Esophagus muscularis mucosa (tissue), 4 donors: ENCODE measurements around the gene RNF144A. TPM values are rescaled to one million over a fixed set of nuclear protein-coding genes. Genes with fewer than 3 reads are reported as not detected.

Experiments used
- DNase-seq: peaks from one replicate; pipeline ENCODE4 v3.0.0-alpha.2; 2017; ENCODE audit errors: extremely low spot score
- H3K27ac ChIP-seq, 4 donors: fragments of 200-600 bp; sonication (generic); replicated peaks in 1 of 4; 1 replicate in 3 of 4; 2 replicates in 1 of 4; pipeline ENCODE4 v1.5.1; 2016 to 2019; ENCODE audit warnings: mild to moderate bottlenecking in 1 of 4
- H3K27me3 ChIP-seq, 4 donors: fragments of 200-600 bp; sonication (generic); one replicate each; pipeline versions ENCODE4 v1.5.1 to v1.6.0; 2016 to 2019
- H3K36me3 ChIP-seq, 4 donors: fragments of 200-600 bp; sonication (generic); one replicate each; pipeline ENCODE4 v1.5.1; 2016 to 2019
- H3K4me1 ChIP-seq, 4 donors: fragments of 200-600 bp; sonication (generic); one replicate each; pipeline ENCODE4 v1.5.1; 2016 to 2019
- H3K4me3 ChIP-seq, 4 donors: fragments of 200-600 bp; sonication (generic); 1 replicate in 2 of 4; 2 replicates in 2 of 4; pipeline ENCODE4 v1.5.1; 2016 to 2019; ENCODE audit warnings: mild to moderate bottlenecking in 4 of 4, moderate library complexity in 1 of 4
- H3K9me3 ChIP-seq, 4 donors: fragments of 200-600 bp; sonication (generic); 1 replicate in 3 of 4; 2 replicates in 1 of 4; pipeline ENCODE4 v1.5.1; 2016 to 2019
- EP300 ChIP-seq: sonication (generic); formaldehyde crosslinking; IDR thresholded peaks from one replicate; pipeline ENCODE4 v1.6.1; 2017; ENCODE audit warnings: antibody characterized with exemption
- POLR2A ChIP-seq: fragments of 450-650 bp; IDR thresholded peaks from one replicate; pipeline ENCODE4 v1.6.1; 2017; ENCODE audit warnings: antibody characterized with exemption, moderate library complexity, mild to moderate bottlenecking, low read depth
- POLR2AphosphoS5 ChIP-seq, 2 donors: sonication (generic); formaldehyde crosslinking; IDR thresholded peaks; one replicate each; pipeline ENCODE4 v1.6.1; 2017; ENCODE audit warnings: antibody characterized with exemption in 2 of 2
- WGBS: methylation state at CpG from one replicate; pipeline ENCODE4 v1.1.5; 2018; 5-methylcytosine and 5-hydroxymethylcytosine counted together
- intact Hi-C: fragments of 100-400 bp; cut with DNase I; formaldehyde crosslinking; loops from one replicate; pipeline ENCODE4 v1.15.1; 2023
- total RNA-seq, 4 donors: library from RNA; depleted of rRNA; stranded (reverse); fragments of >200 nt; gene quantifications; one replicate each; pipeline versions ENCODE4 v1.1.0 to v1.2.1, GENCODE V29; 2016
- TF ChIP-seq, protein P1 (sequence below), 3 experiments: fragments of 200-600 bp in 2 of 3; fragments of 450-650 bp in 1 of 3; sonication (generic) in 2 of 3; IDR thresholded peaks; one replicate each; pipeline ENCODE4 v1.5.1; 2017 to 2019; ENCODE audit warnings: antibody characterized with exemption in 3 of 3, mild to moderate bottlenecking in 2 of 3, moderate library complexity in 1 of 3

Gene RNF144A
- total RNA-seq, 4 donors from 2014 or later: 5.4 to 10.8 (median 8.8) TPM

DNA sequence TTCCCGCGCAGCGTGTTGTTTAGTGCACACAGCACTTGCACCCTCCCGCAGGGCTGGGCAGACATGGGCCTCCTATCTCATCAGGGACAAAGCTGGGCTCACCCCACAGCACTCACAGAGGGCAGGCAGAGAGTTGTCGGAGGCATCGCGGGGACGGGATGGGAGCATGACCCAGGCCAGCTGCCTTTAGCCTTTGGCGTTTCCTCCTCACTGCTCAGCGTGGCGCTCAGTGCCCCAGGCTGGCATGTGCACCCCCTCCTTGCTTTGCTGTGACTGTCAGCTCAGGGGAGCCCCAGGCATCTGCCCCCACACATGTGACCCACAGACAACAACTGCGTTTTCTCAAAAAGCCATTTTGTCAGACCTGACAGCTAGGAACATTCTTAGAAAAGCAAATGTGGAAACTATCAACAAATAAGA is 101.1 kb downstream of the RNF144A start:
- 91% methylated on average over 9 of the region's 12 CpGs for WGBS
- peak overlapping the region in 1 of 4 donors; percentile 5 for H3K27ac ChIP-seq
- H3K36me3 ChIP-seq: peaks cover 0 to 18% (median 12%) of the 10 kb centered on the region in 4 donors
- H3K4me3 ChIP-seq: no peak overlapping the region
- no peaks in the 10 kb centered on the region for H3K27me3 ChIP-seq
- peak; percentile 16 to 42 for TF ChIP-seq POLR2AphosphoS5 (IDR thresholded peaks at IDR 0.05)
- TF ChIP-seq, protein P1, sequence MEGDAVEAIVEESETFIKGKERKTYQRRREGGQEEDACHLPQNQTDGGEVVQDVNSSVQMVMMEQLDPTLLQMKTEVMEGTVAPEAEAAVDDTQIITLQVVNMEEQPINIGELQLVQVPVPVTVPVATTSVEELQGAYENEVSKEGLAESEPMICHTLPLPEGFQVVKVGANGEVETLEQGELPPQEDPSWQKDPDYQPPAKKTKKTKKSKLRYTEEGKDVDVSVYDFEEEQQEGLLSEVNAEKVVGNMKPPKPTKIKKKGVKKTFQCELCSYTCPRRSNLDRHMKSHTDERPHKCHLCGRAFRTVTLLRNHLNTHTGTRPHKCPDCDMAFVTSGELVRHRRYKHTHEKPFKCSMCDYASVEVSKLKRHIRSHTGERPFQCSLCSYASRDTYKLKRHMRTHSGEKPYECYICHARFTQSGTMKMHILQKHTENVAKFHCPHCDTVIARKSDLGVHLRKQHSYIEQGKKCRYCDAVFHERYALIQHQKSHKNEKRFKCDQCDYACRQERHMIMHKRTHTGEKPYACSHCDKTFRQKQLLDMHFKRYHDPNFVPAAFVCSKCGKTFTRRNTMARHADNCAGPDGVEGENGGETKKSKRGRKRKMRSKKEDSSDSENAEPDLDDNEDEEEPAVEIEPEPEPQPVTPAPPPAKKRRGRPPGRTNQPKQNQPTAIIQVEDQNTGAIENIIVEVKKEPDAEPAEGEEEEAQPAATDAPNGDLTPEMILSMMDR (IDR thresholded peaks at IDR 0.05): no peak
- intact Hi-C loops: no loop called here
- DNase-seq: no peak
- H3K9me3 ChIP-seq: no peaks in the 10 kb centered on the region
- peaks cover 53 to 68% (median 61%) of the 10 kb centered on the region in 4 donors for H3K4me1 ChIP-seq

DNA sequence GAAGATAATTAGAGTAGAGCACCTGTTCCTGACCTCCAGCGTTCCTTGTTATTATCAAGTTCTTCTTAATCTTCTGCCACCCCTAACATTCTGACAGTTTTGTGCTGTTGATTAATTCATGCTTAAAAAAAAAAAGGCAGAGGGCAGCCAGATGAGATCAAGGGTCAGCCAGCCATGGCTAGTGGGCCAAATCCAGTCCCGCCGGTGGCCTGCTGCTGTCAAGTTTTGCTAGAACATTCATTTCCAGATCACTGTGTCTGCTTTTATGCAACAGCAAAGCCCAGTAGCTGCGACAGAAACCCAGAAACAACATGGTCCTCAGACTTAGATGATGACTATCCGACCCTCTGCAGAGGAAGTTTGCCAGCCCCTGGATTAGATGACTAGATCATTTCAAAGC is 101.6 kb downstream of the RNF144A start:
- peaks cover 0 to 19% (median 13%) of the 10 kb centered on the region in 4 donors for H3K36me3 ChIP-seq
- intact Hi-C loops: no loop called here
- no peak overlapping the region for H3K4me3 ChIP-seq
- H3K27ac ChIP-seq: peak overlapping the region in 1 of 4 donors; percentile 5
- no peaks in the 10 kb centered on the region for H3K27me3 ChIP-seq
- TF ChIP-seq POLR2A (no peak), POLR2AphosphoS5 (IDR thresholded peaks at IDR 0.05) (no peak), EP300 (no peak)
- TF ChIP-seq, protein P1 (IDR thresholded peaks at IDR 0.05): no peak
- DNase-seq: no peak
- no peaks in the 10 kb centered on the region for H3K9me3 ChIP-seq
- peaks cover 52 to 70% (median 59%) of the 10 kb centered on the region in 4 donors for H3K4me1 ChIP-seq
- 86% methylated on average over 5 of the region's 5 CpGs for WGBS

DNA sequence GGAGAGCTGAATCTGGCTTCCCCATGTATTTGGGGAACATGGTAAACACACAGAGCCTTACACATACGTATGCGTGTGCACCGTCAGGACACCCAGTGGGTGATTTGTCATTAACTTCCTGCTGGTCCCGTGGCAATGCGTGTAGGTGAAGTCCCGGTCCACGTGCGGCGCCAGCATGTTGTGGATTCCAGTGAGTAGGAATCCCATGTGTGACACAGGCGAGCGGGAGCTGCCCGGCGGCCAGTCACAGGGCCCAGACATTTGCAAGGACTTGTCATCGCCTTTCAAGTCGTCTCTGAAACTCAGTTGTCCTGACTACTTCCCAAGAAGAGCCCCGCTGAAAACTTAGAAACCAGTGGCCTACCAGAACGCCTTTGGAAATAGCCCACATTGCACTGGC is 102.0 kb downstream of the RNF144A start:
- Histone ChIP-seq H3K36me3 (peaks cover 0 to 20% (median 14%) of the 10 kb centered on the region in 4 donors), H3K9me3 (no peaks in the 10 kb centered on the region), H3K27ac (no peak overlapping the region), H3K4me3 (no peak overlapping the region), H3K4me1 (peaks cover 49 to 67% (median 56%) of the 10 kb centered on the region in 4 donors), H3K27me3 (no peaks in the 10 kb centered on the region)
- 85% methylated on average over 8 of the region's 17 CpGs for WGBS
- no peak for DNase-seq
- TF ChIP-seq POLR2AphosphoS5 (IDR thresholded peaks at IDR 0.05): no peak
- no peak for TF ChIP-seq EP300
- TF ChIP-seq, protein P1 (IDR thresholded peaks at IDR 0.05): no peak
- TF ChIP-seq POLR2A: no peak
- intact Hi-C loops: no loop called here

DNA sequence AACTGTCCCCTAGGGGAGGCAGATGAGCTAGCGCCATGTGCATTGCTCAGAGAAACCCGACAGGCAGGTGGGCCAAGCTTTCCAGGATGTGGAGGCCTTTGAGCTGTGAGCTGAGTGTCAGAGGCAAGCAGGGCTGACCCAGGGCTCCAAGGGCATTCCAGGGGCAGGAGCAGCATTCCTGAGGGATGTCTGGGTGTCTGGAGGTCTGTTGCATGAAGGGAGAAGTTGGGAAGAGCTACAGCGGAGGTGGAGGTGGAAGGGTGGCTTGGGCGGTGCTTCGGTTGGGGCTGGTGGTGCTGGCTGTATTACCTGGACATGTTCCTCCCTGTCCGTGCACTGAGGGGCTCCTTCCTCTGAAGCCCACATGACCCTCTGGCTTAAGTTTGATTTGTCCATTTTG is 102.8 kb downstream of the RNF144A start:
- TF ChIP-seq EP300 (no peak), POLR2AphosphoS5 (IDR thresholded peaks at IDR 0.05) (no peak), POLR2A (no peak)
- TF ChIP-seq, protein P1 (IDR thresholded peaks at IDR 0.05): no peak
- DNase-seq: no peak
- no peak overlapping the region for H3K27ac ChIP-seq
- 97% methylated on average over 5 of the region's 6 CpGs for WGBS
- no peaks in the 10 kb centered on the region for H3K9me3 ChIP-seq
- H3K4me3 ChIP-seq: no peak overlapping the region
- intact Hi-C loops: no loop called here
- no peaks in the 10 kb centered on the region for H3K27me3 ChIP-seq
- H3K4me1 ChIP-seq: peaks cover 43 to 58% (median 52%) of the 10 kb centered on the region in 4 donors
- H3K36me3 ChIP-seq: peaks cover 0 to 29% (median 18%) of the 10 kb centered on the region in 4 donors

DNA sequence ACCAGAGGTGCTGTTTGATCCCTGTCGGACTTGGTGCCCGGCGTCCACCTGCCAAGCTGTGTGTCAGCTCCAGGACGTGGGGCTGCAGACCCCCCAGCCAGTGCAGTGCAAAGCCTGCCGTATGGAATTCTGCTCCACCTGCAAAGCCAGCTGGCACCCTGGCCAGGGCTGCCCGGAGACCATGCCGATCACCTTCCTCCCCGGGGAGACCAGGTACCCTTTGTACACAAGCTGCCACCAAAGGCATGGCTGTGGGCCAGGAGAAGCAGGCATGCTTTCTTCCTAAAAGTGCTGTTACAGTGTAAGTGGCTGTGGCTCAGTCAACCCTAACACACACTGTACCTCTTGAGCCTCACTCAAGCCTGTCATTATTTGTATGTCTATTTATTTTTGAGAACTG is 103.3 kb downstream of the RNF144A start:
- WGBS: 100% methylated on average over 4 of the region's 8 CpGs
- TF ChIP-seq, protein P1 (IDR thresholded peaks at IDR 0.05): no peak
- TF ChIP-seq POLR2AphosphoS5 (IDR thresholded peaks at IDR 0.05): no peak
- no peak for TF ChIP-seq EP300
- no peak for TF ChIP-seq POLR2A
- H3K27ac ChIP-seq: no peak overlapping the region

More for the DNA sequence above, 103.3 kb downstream of the RNF144A start:
- no peak overlapping the region for H3K4me3 ChIP-seq
- intact Hi-C loops: no loop called here
- no peaks in the 10 kb centered on the region for H3K9me3 ChIP-seq
- H3K27me3 ChIP-seq: no peaks in the 10 kb centered on the region
- H3K4me1 ChIP-seq: peaks cover 42 to 54% (median 50%) of the 10 kb centered on the region in 4 donors
- DNase-seq: no peak
- H3K36me3 ChIP-seq: peaks cover 0 to 31% (median 19%) of the 10 kb centered on the region in 4 donors
